ENCODE measurements around the gene CENPP. TPM values are rescaled to one million over a fixed set of nuclear protein-coding genes. Genes with fewer than 3 reads are reported as not detected.

Gene CENPP
- total RNA-seq, 4 donors from 2014 or later: 2.9 to 8.3 (median 4.9) TPM

DNA sequence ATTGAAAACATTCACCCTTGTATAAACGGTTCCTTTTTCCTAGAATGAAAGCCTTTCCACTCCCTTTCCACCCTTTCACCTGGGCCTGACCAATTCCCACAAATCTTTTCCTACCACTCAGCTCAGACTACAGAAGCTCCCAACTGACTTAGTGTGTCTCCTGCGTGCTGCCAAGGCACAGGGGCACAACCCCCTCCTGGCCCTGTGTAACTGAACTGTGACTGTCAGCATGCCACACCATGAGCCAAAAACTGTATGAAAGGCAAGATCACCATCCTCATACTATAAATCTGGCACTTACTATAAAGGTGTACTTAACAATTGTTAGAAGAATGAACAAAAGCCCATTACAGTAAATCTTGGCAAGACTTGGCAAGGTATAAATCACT, 12.1 kb upstream of the CENPP start:
- no peaks in the 10 kb centered on the region for H3K4me1 ChIP-seq
- 63 to 80% methylated on average over 1 to 2 of the region's 2 CpGs for WGBS, 2 donors (ENCODE audit: low coverage in 1 of 2)
- H3K36me3 ChIP-seq: peaks cover 19 to 94% of the 10 kb centered on the region in 2 donors
- H3K27me3 ChIP-seq: no peaks in the 10 kb centered on the region
- no peak overlapping the region for H3K27ac ChIP-seq
- TF ChIP-seq POLR2AphosphoS5 (IDR thresholded peaks at IDR 0.05) (no peak), POLR2A (IDR thresholded peaks at IDR 0.05) (no peak), EP300 (IDR thresholded peaks at IDR 0.05) (no peak)
- TF ChIP-seq, protein P1, sequence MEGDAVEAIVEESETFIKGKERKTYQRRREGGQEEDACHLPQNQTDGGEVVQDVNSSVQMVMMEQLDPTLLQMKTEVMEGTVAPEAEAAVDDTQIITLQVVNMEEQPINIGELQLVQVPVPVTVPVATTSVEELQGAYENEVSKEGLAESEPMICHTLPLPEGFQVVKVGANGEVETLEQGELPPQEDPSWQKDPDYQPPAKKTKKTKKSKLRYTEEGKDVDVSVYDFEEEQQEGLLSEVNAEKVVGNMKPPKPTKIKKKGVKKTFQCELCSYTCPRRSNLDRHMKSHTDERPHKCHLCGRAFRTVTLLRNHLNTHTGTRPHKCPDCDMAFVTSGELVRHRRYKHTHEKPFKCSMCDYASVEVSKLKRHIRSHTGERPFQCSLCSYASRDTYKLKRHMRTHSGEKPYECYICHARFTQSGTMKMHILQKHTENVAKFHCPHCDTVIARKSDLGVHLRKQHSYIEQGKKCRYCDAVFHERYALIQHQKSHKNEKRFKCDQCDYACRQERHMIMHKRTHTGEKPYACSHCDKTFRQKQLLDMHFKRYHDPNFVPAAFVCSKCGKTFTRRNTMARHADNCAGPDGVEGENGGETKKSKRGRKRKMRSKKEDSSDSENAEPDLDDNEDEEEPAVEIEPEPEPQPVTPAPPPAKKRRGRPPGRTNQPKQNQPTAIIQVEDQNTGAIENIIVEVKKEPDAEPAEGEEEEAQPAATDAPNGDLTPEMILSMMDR (IDR thresholded peaks at IDR 0.05): no peak
- ATAC-seq: no peak
- no peaks in the 10 kb centered on the region for H3K9me3 ChIP-seq
- H3K4me3 ChIP-seq: no peak overlapping the region

DNA sequence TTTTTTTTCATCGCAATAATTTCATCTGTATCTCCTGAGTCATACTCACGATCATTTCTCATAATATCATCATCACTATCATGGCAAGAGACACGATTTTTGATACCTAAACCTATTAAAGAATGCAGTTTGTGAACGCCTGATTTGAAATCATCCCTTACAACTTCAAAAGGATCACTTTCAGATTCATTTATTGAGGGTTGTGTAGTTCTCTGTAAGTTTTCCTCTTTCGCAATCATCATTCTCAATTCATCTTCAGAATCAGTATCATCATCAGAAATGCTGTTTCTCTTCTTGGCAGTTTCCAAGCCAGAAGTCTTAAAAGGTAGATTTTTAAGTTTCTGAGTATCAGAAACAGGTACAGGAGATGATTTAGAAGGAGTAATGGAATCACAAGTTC, 10.3 kb upstream of the CENPP start:
- Histone ChIP-seq H3K4me3 (no peak overlapping the region), H3K27ac (no peak overlapping the region), H3K4me1 (no peaks in the 10 kb centered on the region), H3K9me3 (no peaks in the 10 kb centered on the region), H3K27me3 (no peaks in the 10 kb centered on the region), H3K36me3 (peaks cover 10 to 94% of the 10 kb centered on the region in 2 donors)
- TF ChIP-seq EP300 (IDR thresholded peaks at IDR 0.05) (no peak), POLR2AphosphoS5 (IDR thresholded peaks at IDR 0.05) (no peak), POLR2A (IDR thresholded peaks at IDR 0.05) (no peak)
- TF ChIP-seq, protein P1 (IDR thresholded peaks at IDR 0.05): no peak
- no peak for ATAC-seq
- 82 to 87% methylated on average over 4 of the region's 5 CpGs for WGBS, 2 donors (ENCODE audit: low coverage in 1 of 2)

DNA sequence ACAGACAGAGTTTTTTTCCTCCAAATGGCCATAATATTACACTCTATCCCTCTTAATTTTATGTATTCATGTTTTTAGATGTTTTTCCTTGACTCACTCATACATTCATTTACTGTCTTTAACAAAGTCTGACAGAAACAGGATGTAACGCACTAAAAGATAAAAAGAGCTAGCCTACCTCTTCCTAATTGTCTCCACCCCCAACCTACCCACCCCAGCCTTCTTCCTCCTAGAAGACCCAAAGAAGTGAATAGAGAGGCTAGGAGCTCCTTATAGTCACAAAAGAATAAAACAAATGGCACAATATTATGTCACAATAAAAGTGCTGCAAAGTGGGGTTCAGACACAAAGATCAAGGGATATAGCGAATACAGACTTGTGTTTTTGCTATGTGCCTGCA, 1.3 kb upstream of the CENPP start:
- Histone ChIP-seq H3K27me3 (no peaks in the 10 kb centered on the region), H3K27ac (peak overlapping the region in 3 of 4 donors; percentile 89 to 99 (median 96)), H3K4me3 (peak overlapping the region; percentile 72 to 88), H3K9me3 (no peaks in the 10 kb centered on the region), H3K36me3 (peaks cover 0 to 38% of the 10 kb centered on the region in 2 donors), H3K4me1 (peaks cover 0 to 42% (median 17%) of the 10 kb centered on the region in 3 donors)
- ATAC-seq: no peak
- TF ChIP-seq, protein P1 (IDR thresholded peaks at IDR 0.05): no peak
- no peak for TF ChIP-seq POLR2AphosphoS5 (IDR thresholded peaks at IDR 0.05)
- TF ChIP-seq EP300 (IDR thresholded peaks at IDR 0.05): no peak
- no peak for TF ChIP-seq POLR2A (IDR thresholded peaks at IDR 0.05)
- WGBS, 2 donors (ENCODE audit: low coverage in 1 of 2): 28 to 33% methylated on average over 2 of the region's 2 CpGs

DNA sequence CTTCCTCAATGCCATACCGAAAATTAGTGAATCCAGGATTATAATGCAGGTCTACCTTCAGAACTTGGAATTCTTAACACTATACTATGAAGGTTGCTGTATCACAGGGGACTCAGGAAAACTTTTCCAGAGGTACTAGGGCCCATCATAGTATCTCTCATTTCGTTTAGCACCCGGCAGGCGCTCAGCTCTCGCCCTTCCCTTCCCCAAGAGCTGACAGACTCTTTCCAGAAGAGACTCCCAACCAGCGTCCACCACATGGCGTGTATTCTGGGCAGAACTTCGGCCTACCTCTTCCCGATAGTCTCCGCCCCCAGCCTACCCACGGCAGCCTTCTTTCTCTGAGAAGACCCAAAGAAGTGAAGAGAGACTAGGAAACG, 874 bp upstream of the CENPP start:
- peak; percentile 48 for ATAC-seq
- Histone ChIP-seq H3K4me3 (peak overlapping the region; percentile 72 to 88), H3K4me1 (peaks cover 0 to 42% (median 17%) of the 10 kb centered on the region in 3 donors), H3K9me3 (no peaks in the 10 kb centered on the region), H3K36me3 (peaks cover 0 to 33% of the 10 kb centered on the region in 2 donors), H3K27me3 (no peaks in the 10 kb centered on the region), H3K27ac (peak overlapping the region; percentile 89 to 99 (median 96))
- 0 to 2% methylated on average over 10 to 12 of the region's 12 CpGs for WGBS, 2 donors (ENCODE audit: low coverage in 1 of 2)
- no peak for TF ChIP-seq POLR2AphosphoS5 (IDR thresholded peaks at IDR 0.05)
- no peak for TF ChIP-seq EP300 (IDR thresholded peaks at IDR 0.05)
- TF ChIP-seq, protein P1 (IDR thresholded peaks at IDR 0.05): peak in 1 of 4 experiments; percentile 1
- TF ChIP-seq POLR2A (IDR thresholded peaks at IDR 0.05): no peak

DNA sequence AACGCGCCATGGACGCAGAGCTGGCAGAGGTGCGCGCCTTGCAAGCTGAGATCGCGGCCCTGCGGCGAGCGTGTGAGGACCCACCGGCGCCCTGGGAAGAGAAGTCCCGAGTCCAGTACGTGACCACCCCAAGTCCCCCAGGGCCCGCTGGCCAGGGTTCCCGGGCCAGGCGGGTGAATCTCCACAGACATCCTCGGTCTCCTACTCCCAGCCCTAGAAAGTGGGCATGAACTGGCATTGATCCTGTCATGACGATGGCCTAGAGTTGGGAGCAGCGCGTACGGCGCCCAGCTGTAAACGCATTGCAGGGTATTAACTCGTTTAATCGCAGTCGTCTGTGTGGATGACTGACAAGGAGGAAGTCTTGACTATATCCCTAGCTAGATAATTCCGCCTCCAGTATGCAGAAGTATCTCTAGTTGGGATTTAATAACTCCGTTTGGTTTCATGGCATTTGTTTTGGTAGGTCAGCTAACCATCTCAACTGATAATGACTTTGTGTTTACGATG, 293 bp downstream of the CENPP start:
- TF ChIP-seq EP300 (IDR thresholded peaks at IDR 0.05): no peak
- TF ChIP-seq, protein P1 (IDR thresholded peaks at IDR 0.05): peak in 1 of 4 experiments; percentile 7
- 2 to 15% methylated on average over 4 to 7 of the region's 30 CpGs for WGBS, 2 donors (ENCODE audit: low coverage in 1 of 2)

More for the DNA sequence above, 293 bp downstream of the CENPP start:
- Histone ChIP-seq H3K27ac (peak overlapping the region; percentile 89 to 99 (median 96)), H3K27me3 (no peaks in the 10 kb centered on the region), H3K4me1 (peaks cover 0 to 42% (median 17%) of the 10 kb centered on the region in 3 donors), H3K36me3 (peaks cover 0 to 22% of the 10 kb centered on the region in 2 donors), H3K4me3 (peak overlapping the region; percentile 72 to 88), H3K9me3 (no peaks in the 10 kb centered on the region)
- ATAC-seq: no peak

All from gastroesophageal sphincter (tissue), 4 donors.